Skeletal muscle satellite cell (primary cell): ENCODE measurements around the gene PHF14.

Experiments
- H3K27me3 ChIP-seq: 2 replicates; pipeline ENCODE4 v1.7.0; 2013; ENCODE audit warnings: low read length; ENCODE audit not compliant: control insufficient read depth, insufficient read depth
- H3K36me3 ChIP-seq: 2 replicates; pipeline ENCODE4 v1.7.0; 2013; ENCODE audit warnings: mild to moderate bottlenecking, control low read depth, low read length; ENCODE audit not compliant: insufficient read depth
- H3K4me1 ChIP-seq: 2 replicates; pipeline ENCODE4 v1.7.0; 2013; ENCODE audit warnings: low read length; ENCODE audit not compliant: control insufficient read depth, insufficient read depth
- H3K4me2 ChIP-seq: 2 replicates; pipeline ENCODE4 v1.7.0; 2013; ENCODE audit warnings: mild to moderate bottlenecking, low read length
- H3K4me3 ChIP-seq: 2 replicates; pipeline ENCODE4 v1.7.0; 2013; ENCODE audit warnings: low read length
- H3K9ac ChIP-seq: 2 replicates; pipeline ENCODE4 v1.7.0; 2013; ENCODE audit warnings: mild to moderate bottlenecking, low read depth, low read length, moderate library complexity
- H3K9me3 ChIP-seq: replicated peaks from 2 replicates; pipeline ENCODE4 v1.7.0; 2013; ENCODE audit warnings: mild to moderate bottlenecking, control low read depth, low read length

The PHF14 gene

DNA sequence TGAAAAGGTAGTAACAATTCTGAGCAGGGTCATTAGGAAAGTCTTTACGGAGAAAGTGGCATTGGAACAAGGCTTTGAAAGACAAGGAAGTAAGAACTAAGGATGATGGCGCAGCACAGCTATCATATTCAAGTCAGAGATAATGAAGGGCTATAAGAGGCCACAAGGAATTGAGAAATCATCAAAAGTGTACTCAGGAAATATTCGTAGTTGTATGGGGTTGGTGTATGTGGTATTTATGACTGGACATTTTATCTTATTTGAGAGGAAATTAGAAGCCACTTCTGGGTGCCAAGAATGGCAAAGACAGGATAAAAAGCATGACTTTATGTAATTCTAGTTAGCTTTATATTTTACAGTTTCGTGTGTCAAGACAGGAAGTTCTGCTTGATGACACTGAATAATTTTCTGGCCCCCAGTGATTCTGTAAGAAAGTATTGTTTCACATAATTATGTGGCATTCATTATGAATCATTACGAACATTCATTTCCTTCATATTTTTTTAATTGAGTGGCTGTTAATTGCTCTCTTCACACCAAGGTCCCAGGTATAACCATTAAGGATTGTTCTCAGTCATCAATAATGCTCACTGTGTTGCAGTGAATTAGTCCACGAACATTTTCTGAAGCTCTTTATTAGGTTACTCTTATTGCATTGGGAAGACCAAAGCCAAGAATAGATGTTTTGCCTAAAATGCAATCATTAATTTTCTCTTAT is 244.3 kb downstream of the PHF14 start:
- Histone ChIP-seq H3K9ac (no peak overlapping the region), H3K4me1 (no peaks in the 10 kb centered on the region), H3K27me3 (no peaks in the 10 kb centered on the region), H3K4me2 (no peak overlapping the region), H3K4me3 (no peak overlapping the region), H3K9me3 (no peaks in the 10 kb centered on the region), H3K36me3 (no peaks in the 10 kb centered on the region)
